OCI-LY3 (cell line): ENCODE measurements around the gene SPECC1.

ENCODE experiments used
- H2AFZ ChIP-seq: fragments of 200-600, 300-600 bp; shearing (Covaris generic); 2 replicates; pipeline ENCODE4 v1.6.0; 2014; ENCODE audit warnings: antibody characterized with exemption, low read depth, low read length
- H3K27ac ChIP-seq: fragments of 200-600, 300-600 bp; sonication (generic); 2 replicates; pipeline ENCODE4 v1.5.1; 2014; ENCODE audit warnings: mild to moderate bottlenecking, low read length, moderate library complexity, mixed read lengths
- H3K27me3 ChIP-seq: fragments of 200-600, 300-600 bp; sonication (generic); 2 replicates; pipeline ENCODE4 v1.6.1; 2014; ENCODE audit warnings: low read depth, low read length, mixed read lengths
- H3K36me3 ChIP-seq: fragments of 200-600, 300-600 bp; sonication (generic); replicated peaks from 2 replicates; pipeline ENCODE3; 2014; ENCODE audit warnings: low read depth, low read length, mixed read lengths
- H3K4me1 ChIP-seq: fragments of 300-600, 200-600 bp; sonication (generic); 2 replicates; pipeline ENCODE4 v1.6.1; 2014; ENCODE audit warnings: low read length, mixed read lengths
- H3K4me2 ChIP-seq: fragments of 200-600, 300-600 bp; sonication (generic); 2 replicates; pipeline ENCODE4 v1.6.1; 2014; ENCODE audit warnings: low read length, mixed read lengths
- H3K4me3 ChIP-seq: fragments of 300-600, 200-600 bp; sonication (generic); 2 replicates; pipeline ENCODE4 v1.5.1; 2014; ENCODE audit warnings: antibody characterized with exemption, mild to moderate bottlenecking, low read length, moderate library complexity
- H3K79me2 ChIP-seq: fragments of 300-600, 200-600 bp; shearing (Covaris generic); 2 replicates; pipeline ENCODE4 v1.6.1; 2014; ENCODE audit warnings: mild to moderate bottlenecking, low read length, mixed read lengths
- H3K9ac ChIP-seq: fragments of 300-600, 200-600 bp; shearing (Covaris generic); 2 replicates; pipeline ENCODE4 v1.6.0; 2014; ENCODE audit warnings: mild to moderate bottlenecking, low read length, moderate library complexity
- H3K9me3 ChIP-seq: fragments of 200-600, 300-600 bp; shearing (Covaris generic); 2 replicates; pipeline ENCODE4 v1.6.1; 2014; ENCODE audit warnings: low read length, mixed read lengths; ENCODE audit not compliant: insufficient read depth
- H4K20me1 ChIP-seq: fragments of 200-600, 300-600 bp; sonication (generic); 2 replicates; pipeline ENCODE4 v1.6.1; 2016; ENCODE audit warnings: low read length, mixed read lengths; ENCODE audit not compliant: insufficient read depth
- CTCF ChIP-seq: fragments of 200-600, 300-600 bp; sonication (generic); IDR thresholded peaks from 2 replicates; pipeline ENCODE4 v1.5.1; 2014; ENCODE audit warnings: antibody characterized with exemption, low read length, low read depth
- EZH2phosphoT487 ChIP-seq: fragments of 200-600 bp; shearing (Covaris generic); IDR thresholded peaks from 2 replicates; pipeline ENCODE4 v1.6.1; 2018; ENCODE audit warnings: antibody characterized with exemption, mixed run types, low read depth

Gene SPECC1

GRCh38 chr17:20125724-20126123 lies 116.6 kb downstream of the SPECC1 start:
- TF ChIP-seq CTCF (no peak), EZH2phosphoT487 (no peak)
- Histone ChIP-seq H4K20me1 (no peaks in the 10 kb centered on the region), H3K9ac (no peak overlapping the region), H3K79me2 (no peaks in the 10 kb centered on the region), H3K4me1 (no peaks in the 10 kb centered on the region), H3K4me2 (no peak overlapping the region), H3K27me3 (no peaks in the 10 kb centered on the region), H3K4me3 (no peak overlapping the region), H3K9me3 (no peaks in the 10 kb centered on the region), H2AFZ (no peak overlapping the region), H3K27ac (no peak overlapping the region), H3K36me3 (no peaks in the 10 kb centered on the region)

GRCh38 chr17:20127360-20128035 lies 118.3 kb downstream of the SPECC1 start:
- H3K4me2 ChIP-seq, result no peak overlapping the region
- H3K36me3 ChIP-seq, result no peaks in the 10 kb centered on the region
- no peaks in the 10 kb centered on the region for H3K9me3 ChIP-seq
- no peak overlapping the region for H3K27ac ChIP-seq
- H3K79me2 ChIP-seq, result no peaks in the 10 kb centered on the region
- H3K4me3 ChIP-seq, result no peak overlapping the region
- H2AFZ ChIP-seq, result no peak overlapping the region
- no peaks in the 10 kb centered on the region for H4K20me1 ChIP-seq
- H3K9ac ChIP-seq, result no peak overlapping the region
- no peaks in the 10 kb centered on the region for H3K27me3 ChIP-seq
- TF ChIP-seq EZH2phosphoT487 (no peak), CTCF (no peak)
- H3K4me1 ChIP-seq, result no peaks in the 10 kb centered on the region

GRCh38 chr17:20128036-20128667 lies 119.0 kb downstream of the SPECC1 start:
- Histone ChIP-seq H3K4me3 (no peak overlapping the region), H3K36me3 (no peaks in the 10 kb centered on the region), H3K9ac (no peak overlapping the region), H4K20me1 (no peaks in the 10 kb centered on the region), H3K27me3 (no peaks in the 10 kb centered on the region), H3K79me2 (no peaks in the 10 kb centered on the region), H3K9me3 (no peaks in the 10 kb centered on the region), H2AFZ (no peak overlapping the region), H3K4me1 (no peaks in the 10 kb centered on the region), H3K4me2 (no peak overlapping the region), H3K27ac (no peak overlapping the region)
- TF ChIP-seq CTCF, result no peak
- TF ChIP-seq EZH2phosphoT487, result no peak

GRCh38 chr17:20133517-20133916 lies 124.4 kb downstream of the SPECC1 start:
- no peaks in the 10 kb centered on the region for H3K27me3 ChIP-seq
- no peak overlapping the region for H3K4me3 ChIP-seq
- TF ChIP-seq CTCF (no peak), EZH2phosphoT487 (no peak)
- H3K4me2 ChIP-seq, result no peak overlapping the region
- no peaks in the 10 kb centered on the region for H3K36me3 ChIP-seq
- H3K9me3 ChIP-seq, result no peaks in the 10 kb centered on the region
- H2AFZ ChIP-seq, result no peak overlapping the region
- no peaks in the 10 kb centered on the region for H3K4me1 ChIP-seq
- H4K20me1 ChIP-seq, result no peaks in the 10 kb centered on the region
- no peak overlapping the region for H3K27ac ChIP-seq
- H3K9ac ChIP-seq, result no peak overlapping the region
- H3K79me2 ChIP-seq, result no peaks in the 10 kb centered on the region
